Activated CD4-positive, alpha-beta T cell treated with anti-CD3 and anti-CD28 coated beads for 36 hours (primary cell): ENCODE results near the gene TSPAN1. TPM values are rescaled to one million over a fixed set of nuclear protein-coding genes. Genes with fewer than 3 reads are reported as not detected.
"Not testable (repeated sequence)": the region's sequence is repeated elsewhere in the genome, so short reads cannot be mapped to it uniquely, and the experiment has no call there.

ENCODE experiments used
- ATAC-seq: fragments of 200-7000 bp; cut with Tn5 transposase; one replicate; pipeline ENCODE4 v1.10.0; 2021; ENCODE audit warnings: mild to moderate bottlenecking, moderate library complexity
- CTCF ChIA-PET: fragments of 350-600 bp; sonication (Branson Sonifier 250); formaldehyde crosslinking; loops from one replicate; lab custom pipeline; 2021; ENCODE audit warnings: antibody characterized with exemption; lab: Charles Lee
- POLR2A ChIA-PET: fragments of 350-600 bp; sonication (Branson Sonifier 250); formaldehyde crosslinking; loops from one replicate; lab custom pipeline; 2021; ENCODE audit warnings: antibody characterized with exemption, inconsistent platforms; lab: Charles Lee
- DNase-seq: peaks from one replicate; pipeline ENCODE4 v3.0.0-alpha.2; 2020
- H3K27ac Mint-ChIP-seq: one replicate; pipeline ENCODE4 v1.8.0; 2021; ENCODE audit warnings: mixed read lengths
- H3K27me3 Mint-ChIP-seq: one replicate; pipeline ENCODE4 v1.8.0; 2021; ENCODE audit warnings: mixed read lengths
- H3K36me3 Mint-ChIP-seq: one replicate; pipeline ENCODE4 v1.8.0; 2021; ENCODE audit warnings: low read depth, mixed read lengths
- H3K4me1 Mint-ChIP-seq: one replicate; pipeline ENCODE4 v1.8.0; 2021; ENCODE audit warnings: mixed read lengths
- H3K4me3 Mint-ChIP-seq: one replicate; pipeline ENCODE4 v1.8.0; 2021; ENCODE audit warnings: mild to moderate bottlenecking, moderate library complexity, mixed read lengths
- H3K9me3 Mint-ChIP-seq: one replicate; pipeline ENCODE4 v1.8.0; 2021; ENCODE audit warnings: low read depth, mixed read lengths
- intact Hi-C, 2 experiments: fragments of 100-400 bp; cut with DNase I in 1 of 2; cut with micrococcal nuclease in 1 of 2; formaldehyde crosslinking; loops; one replicate each; pipeline versions ENCODE4 v1.14.2 to v1.15.1; 2022 to 2024; cut with DNase I, micrococcal nuclease
- total RNA-seq, 2 experiments: library from RNA; stranded (reverse); gene quantifications; one replicate each; pipeline ENCODE4 v1.2.3, GENCODE V29; 2021

The TSPAN1 gene
- total RNA-seq, 2 experiments from 2014 or later, result not detected

DNA sequence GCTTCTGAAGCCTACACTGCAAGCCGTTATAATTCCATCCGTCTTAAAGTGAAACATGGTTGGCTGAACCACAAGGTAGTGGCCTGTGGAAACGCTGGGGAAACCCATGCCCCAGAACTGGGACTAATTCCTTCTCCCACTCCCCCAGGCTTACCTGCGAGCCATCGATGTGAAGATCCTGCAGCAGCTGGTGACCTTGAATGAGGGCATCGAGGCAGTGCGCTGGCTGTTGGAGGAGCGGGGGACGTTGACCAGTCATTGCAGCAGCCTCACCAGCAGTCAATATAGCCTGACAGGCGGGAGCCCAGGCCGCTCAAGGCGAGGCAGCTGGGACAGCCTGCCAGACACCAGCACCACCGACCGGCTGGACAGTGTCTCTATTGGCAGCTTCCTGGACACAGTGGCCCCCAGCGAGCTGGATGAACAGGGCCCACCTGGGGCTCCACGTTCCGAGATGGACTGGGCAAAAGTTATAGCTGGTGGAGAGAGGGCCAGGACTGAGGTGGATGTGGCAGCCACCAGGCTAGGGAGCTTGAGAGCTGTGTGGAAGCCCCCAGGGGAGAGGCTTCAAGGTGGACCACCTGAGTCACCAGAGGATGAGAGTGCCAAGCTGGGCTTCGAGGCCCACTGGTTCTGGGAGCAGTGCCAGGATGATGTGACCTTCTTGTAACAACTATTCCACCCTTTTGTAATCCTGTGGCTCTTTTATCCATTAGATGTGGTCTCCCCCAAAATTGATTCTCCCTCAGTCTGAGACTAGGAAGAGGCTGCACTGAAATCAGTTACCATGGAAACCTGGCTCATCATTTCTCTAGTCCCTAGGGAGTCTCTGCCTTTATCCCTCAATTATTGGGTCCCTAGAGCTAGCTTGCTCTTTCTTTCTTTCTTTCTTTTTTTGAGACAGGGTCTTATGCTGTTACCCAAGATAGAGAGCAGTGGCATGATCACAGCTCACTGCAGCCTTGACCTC, 44.9 kb downstream of the TSPAN1 start:
- CTCF ChIA-PET, result interaction anchor here (0.7 to 2.3 kb wide), 4 partner anchors 10 to 850 kb away, joined by 3 to 6 read pairs (median 4); no protein-coding TSS in a partner anchor
- POLR2A ChIA-PET, result no interaction called here
- Mint-ChIP-seq H3K36me3 (no peaks in the 10 kb centered on the region), H3K4me1 (no peaks in the 10 kb centered on the region), H3K27me3 (no peaks in the 10 kb centered on the region), H3K9me3 (no peaks in the 10 kb centered on the region), H3K4me3 (no peak overlapping the region), H3K27ac (no peak overlapping the region)
- no peak for DNase-seq
- ATAC-seq, result no peak
- intact Hi-C loops, result no loop called here

DNA sequence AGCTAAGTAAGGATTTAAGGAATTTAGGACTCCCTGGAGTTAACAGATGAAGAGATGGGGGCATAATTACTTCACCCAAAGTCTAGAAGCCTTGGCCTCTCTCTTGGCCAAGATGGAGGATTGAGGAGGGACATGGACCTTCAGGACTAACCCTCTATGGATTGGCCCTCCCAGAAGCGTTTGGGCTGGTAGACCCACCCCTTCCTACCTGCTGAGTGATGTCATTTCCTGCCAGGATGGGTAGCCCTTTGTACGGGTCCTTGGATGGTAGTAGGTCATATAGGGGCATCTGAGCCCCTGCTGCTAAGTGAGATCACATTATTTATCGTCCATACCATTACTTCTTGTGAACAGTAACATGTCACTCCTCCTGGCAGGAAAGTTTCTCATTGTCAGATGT, 45.9 kb downstream of the TSPAN1 start:
- DNase-seq (no peak), ATAC-seq (no peak)
- no peak overlapping the region for H3K27ac Mint-ChIP-seq
- no peaks in the 10 kb centered on the region for H3K27me3 Mint-ChIP-seq
- ChIA-PET CTCF (interaction anchor here (0.6 to 2.3 kb wide), 3 partner anchors 36 to 183 kb away, joined by 3 to 6 read pairs (median 6); no protein-coding TSS in a partner anchor), POLR2A (no interaction called here)
- no peaks in the 10 kb centered on the region for H3K36me3 Mint-ChIP-seq
- intact Hi-C loops, result no loop called here
- no peak overlapping the region for H3K4me3 Mint-ChIP-seq
- H3K4me1 Mint-ChIP-seq, result no peaks in the 10 kb centered on the region
- no peaks in the 10 kb centered on the region for H3K9me3 Mint-ChIP-seq

DNA sequence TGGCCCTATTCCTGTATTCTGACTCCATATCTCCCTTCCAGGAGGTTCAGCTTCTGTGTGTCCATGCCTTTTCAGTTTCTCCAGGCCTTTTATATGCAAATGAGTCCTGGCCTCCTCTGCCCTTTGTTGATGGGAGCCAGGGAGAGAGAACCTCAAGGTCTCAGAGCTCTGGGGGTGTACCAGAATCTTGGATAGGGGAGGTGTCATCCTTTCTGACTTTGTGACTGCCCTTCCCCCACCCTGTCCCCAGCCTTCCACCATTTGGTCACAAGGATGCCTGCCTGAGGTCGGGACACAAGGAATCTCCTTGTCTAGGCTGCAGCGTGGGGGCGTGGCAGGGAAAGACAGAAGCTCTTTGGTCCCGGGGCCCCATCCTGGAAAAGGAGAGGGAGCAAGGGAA, 46.9 kb downstream of the TSPAN1 start:
- DNase-seq (no peak), ATAC-seq (no peak)
- no peaks in the 10 kb centered on the region for H3K27me3 Mint-ChIP-seq
- no peaks in the 10 kb centered on the region for H3K9me3 Mint-ChIP-seq
- H3K36me3 Mint-ChIP-seq, result no peaks in the 10 kb centered on the region
- no peaks in the 10 kb centered on the region for H3K4me1 Mint-ChIP-seq
- intact Hi-C loops, result no loop called here
- no peak overlapping the region for H3K4me3 Mint-ChIP-seq
- no peak overlapping the region for H3K27ac Mint-ChIP-seq
- CTCF ChIA-PET, result interaction anchor here (0.6 to 2.3 kb wide), 6 partner anchors 12 to 1947 kb away, joined by 3 to 6 read pairs (median 4); no protein-coding TSS in a partner anchor
- POLR2A ChIA-PET, result interaction anchor here (0.5 to 0.7 kb wide), 2 partner anchors 27 to 63 kb away, joined by 3 read pairs; no protein-coding TSS in a partner anchor

DNA sequence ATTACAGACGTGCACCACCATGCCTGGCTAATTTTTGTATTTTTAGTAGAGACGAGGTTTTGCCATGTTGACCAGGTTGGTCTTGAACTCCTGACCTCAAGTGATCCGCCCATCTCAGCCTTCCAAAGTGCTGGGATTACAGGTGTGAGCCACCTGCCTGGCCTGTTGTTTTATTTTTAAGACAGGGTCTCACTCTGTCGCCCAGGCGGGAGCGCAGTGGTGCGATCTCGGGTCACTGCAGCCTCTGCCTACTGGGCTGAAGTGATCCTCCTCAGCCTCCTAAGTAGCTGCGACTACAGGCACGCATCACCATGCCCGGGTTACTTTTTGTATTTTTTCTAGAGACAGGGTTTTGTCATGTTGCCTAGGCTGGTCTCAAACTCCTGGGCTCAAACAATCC, 48.2 kb downstream of the TSPAN1 start:
- intact Hi-C loops, result loop anchor here (1.0 kb wide), 2 partner anchors 44 to 186 kb away; no protein-coding TSS in a partner anchor
- not testable (repeated sequence) for H3K4me3 Mint-ChIP-seq, H3K27ac Mint-ChIP-seq, H3K27me3 Mint-ChIP-seq, H3K36me3 Mint-ChIP-seq, DNase-seq, H3K9me3 Mint-ChIP-seq, H3K4me1 Mint-ChIP-seq, ATAC-seq
- POLR2A ChIA-PET, result interaction anchor here (0.9 to 1.1 kb wide), 2 partner anchors 18 to 23 kb away, joined by 3 read pairs; no protein-coding TSS in a partner anchor
- CTCF ChIA-PET, result interaction anchor here (0.6 to 3.6 kb wide), 33 partner anchors 8 to 569 kb away, joined by 3 to 43 read pairs (median 5); partner anchors contain the start of genes LURAP1 and PIK3R3

DNA sequence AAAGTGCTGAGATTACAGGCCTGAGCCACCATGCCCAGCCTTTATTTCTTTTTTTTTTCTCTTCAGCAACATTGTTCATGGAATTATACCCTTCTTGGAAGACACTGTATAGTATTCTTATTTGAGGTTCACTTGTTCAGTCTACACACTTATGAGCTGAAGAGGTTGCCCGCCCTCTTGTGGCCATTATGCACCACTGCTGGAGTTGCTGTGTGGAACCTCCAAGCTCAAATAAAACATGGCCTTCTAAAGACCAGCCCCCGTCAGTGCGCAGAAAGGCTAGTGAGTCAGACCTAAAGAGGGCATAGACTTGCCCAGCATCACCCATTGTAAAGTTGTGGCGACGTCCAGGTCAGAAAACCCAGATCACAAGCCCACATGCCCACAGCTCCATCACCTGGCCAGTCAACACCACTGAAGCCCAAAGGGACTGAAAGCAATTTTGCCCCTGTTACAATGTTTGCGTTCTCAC, 48.6 kb downstream of the TSPAN1 start:
- CTCF ChIA-PET, result interaction anchor here (0.6 to 3.6 kb wide), 51 partner anchors 8 to 569 kb away, joined by 3 to 43 read pairs (median 4); partner anchors contain the start of genes LURAP1 and PIK3R3

DNA sequence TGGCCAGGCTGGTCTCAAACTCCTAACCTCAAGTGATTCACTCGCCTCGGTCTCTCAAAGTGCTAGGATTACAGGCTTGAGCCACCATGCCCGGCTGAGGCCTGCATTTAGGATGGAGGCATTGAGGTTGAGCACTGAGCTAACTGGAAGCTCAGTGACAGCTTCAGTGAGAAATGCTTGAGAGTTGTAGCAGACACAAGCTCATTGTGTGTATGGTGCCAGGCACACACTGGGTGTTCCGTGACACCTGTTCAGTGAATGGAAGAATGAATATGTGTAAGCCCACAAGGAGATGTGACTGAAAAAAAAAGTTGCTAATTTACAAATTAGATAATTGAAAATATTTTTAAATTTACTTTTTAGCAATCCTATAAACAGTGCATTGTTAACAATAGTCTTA, 50.1 kb downstream of the TSPAN1 start:
- intact Hi-C loops, result no loop called here
- Mint-ChIP-seq H3K4me1 (peaks cover 3% of the 10 kb centered on the region), H3K27ac (no peak overlapping the region), H3K9me3 (no peaks in the 10 kb centered on the region), H3K27me3 (no peaks in the 10 kb centered on the region), H3K36me3 (no peaks in the 10 kb centered on the region), H3K4me3 (no peak overlapping the region)
- DNase-seq (no peak), ATAC-seq (no peak)
- ChIA-PET CTCF (interaction anchor here (0.8 to 3.6 kb wide), 11 partner anchors 9 to 198 kb away, joined by 3 to 43 read pairs (median 4); partner anchors contain the start of gene RAD54L), POLR2A (no interaction called here)

More for the DNA sequence above, 48.6 kb downstream of the TSPAN1 start:
- DNase-seq, result peak; percentile 82
- Mint-ChIP-seq H3K9me3 (no peaks in the 10 kb centered on the region), H3K4me3 (no peak overlapping the region), H3K27ac (no peak overlapping the region), H3K4me1 (peaks cover under 1% of the 10 kb centered on the region), H3K27me3 (no peaks in the 10 kb centered on the region), H3K36me3 (no peaks in the 10 kb centered on the region)
- POLR2A ChIA-PET, result interaction anchor here (0.9 to 1.1 kb wide), 2 partner anchors 18 to 23 kb away, joined by 3 read pairs; no protein-coding TSS in a partner anchor
- ATAC-seq, result peak; percentile 100
- intact Hi-C loops, result loop anchor here (1.0 kb wide), 2 partner anchors 44 to 186 kb away; no protein-coding TSS in a partner anchor

DNA sequence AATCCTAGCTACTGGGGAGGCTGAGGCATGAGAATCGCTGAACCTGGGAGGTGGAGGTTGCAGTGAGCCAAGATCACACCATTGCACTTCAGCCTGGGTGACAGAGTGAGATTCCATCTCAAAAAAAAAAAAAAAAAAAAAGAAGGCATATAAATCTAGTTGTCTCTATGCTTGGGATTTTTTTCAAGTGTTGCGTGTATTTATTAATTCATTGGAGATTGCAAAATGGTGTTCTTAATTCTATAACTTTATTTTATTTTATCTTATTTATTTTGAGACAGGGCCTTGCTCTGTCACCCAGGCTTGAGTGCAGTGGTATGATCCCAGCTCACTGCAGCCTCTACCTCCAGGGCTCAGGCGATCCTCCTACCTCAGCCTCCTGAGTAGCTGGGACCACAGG, 56.3 kb downstream of the TSPAN1 start:
- H3K4me3 Mint-ChIP-seq, DNase-seq, POLR2A ChIA-PET, H3K9me3 Mint-ChIP-seq, H3K4me1 Mint-ChIP-seq, H3K27ac Mint-ChIP-seq, intact Hi-C loops, H3K27me3 Mint-ChIP-seq, H3K36me3 Mint-ChIP-seq, ATAC-seq: not testable (repeated sequence)
- CTCF ChIA-PET, result interaction anchor here (0.6 to 1.4 kb wide), 4 partner anchors 16 to 452 kb away, joined by 3 read pairs; no protein-coding TSS in a partner anchor

Other genes starting within 250 kb of the TSPAN1 start
- gene PIK3R3, start 42.5 kb upstream of the TSPAN1 start, total RNA-seq, result under 1 TPM; 0.46 to 0.78 TPM
- gene P3R3URF, start 1.4 kb downstream of the TSPAN1 start, total RNA-seq, result not detected
- 10 to 100 TPM; 36.4 to 36.5 TPM for gene POMGNT1, start 23.3 kb downstream of the TSPAN1 start, total RNA-seq
- gene LURAP1, start 28.2 kb downstream of the TSPAN1 start, total RNA-seq, result under 1 TPM; 0.11 to 0.12 TPM
- gene RAD54L, start 72.7 kb downstream of the TSPAN1 start, total RNA-seq, result 10 to 100 TPM; 64.2 to 73.4 TPM
- gene LRRC41, start 128.5 kb downstream of the TSPAN1 start, total RNA-seq, result 10 to 100 TPM; 33.4 to 34.7 TPM
- 100 to 1,000 TPM; 258 to 391 TPM for gene UQCRH, start 128.6 kb downstream of the TSPAN1 start, total RNA-seq
- 10 to 100 TPM; 26.1 to 31.3 TPM for gene NSUN4, start 165.7 kb downstream of the TSPAN1 start, total RNA-seq
- gene FAAH, start 219.2 kb downstream of the TSPAN1 start, total RNA-seq, result 1 to 10 TPM; 5.3 to 7.5 TPM